Neural cell (in vitro differentiated cells): ENCODE results near the gene PRSS21.

Source experiments
- EP300 ChIP-seq: fragments of 450-650 bp; conservative IDR thresholded peaks from 2 replicates; pipeline ENCODE4 v1.6.1; 2014; ENCODE audit warnings: antibody characterized with exemption, mild to moderate bottlenecking, moderate library complexity; ENCODE audit not compliant: poor library complexity, severe bottlenecking
- EZH2 ChIP-seq: fragments of 200-600, 300-800 bp; shearing (Covaris generic), sonication (generic); IDR thresholded peaks from 2 replicates; pipeline ENCODE4 v1.6.1; 2014; ENCODE audit warnings: antibody characterized with exemption, low read length, borderline replicate concordance, mild to moderate bottlenecking; ENCODE audit not compliant: insufficient read depth, poor library complexity, severe bottlenecking
- TAF1 ChIP-seq: IDR thresholded peaks from 2 replicates; pipeline ENCODE4 v1.6.1; 2012; ENCODE audit warnings: low read depth
- TF ChIP-seq, protein P1 (sequence below): fragments of 450-650 bp; IDR thresholded peaks from 2 replicates; pipeline ENCODE4 v1.5.1; 2014; ENCODE audit warnings: antibody characterized with exemption, mild to moderate bottlenecking, moderate library complexity; ENCODE audit not compliant: poor library complexity, severe bottlenecking

DNA sequence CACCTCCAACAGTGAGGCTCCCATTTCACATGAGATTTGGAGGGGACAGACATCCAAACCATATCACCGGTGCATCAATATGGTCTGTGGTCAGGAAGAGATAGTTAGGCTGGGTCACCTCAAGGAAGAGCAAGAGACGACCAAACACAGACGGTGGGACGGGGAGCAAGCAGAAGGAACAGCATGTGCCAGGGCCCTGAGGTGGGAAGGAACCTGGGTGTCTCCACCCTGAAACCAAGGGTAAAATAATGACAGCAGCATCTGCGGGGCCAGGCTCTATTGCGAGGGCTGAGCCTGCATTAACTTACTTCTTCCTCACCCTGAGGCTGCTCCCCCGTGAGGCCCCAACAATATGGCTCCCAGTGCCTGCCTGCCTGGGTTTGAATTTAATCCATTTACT is 8.9 kb upstream of the PRSS21 start:
- TF ChIP-seq, protein P1, sequence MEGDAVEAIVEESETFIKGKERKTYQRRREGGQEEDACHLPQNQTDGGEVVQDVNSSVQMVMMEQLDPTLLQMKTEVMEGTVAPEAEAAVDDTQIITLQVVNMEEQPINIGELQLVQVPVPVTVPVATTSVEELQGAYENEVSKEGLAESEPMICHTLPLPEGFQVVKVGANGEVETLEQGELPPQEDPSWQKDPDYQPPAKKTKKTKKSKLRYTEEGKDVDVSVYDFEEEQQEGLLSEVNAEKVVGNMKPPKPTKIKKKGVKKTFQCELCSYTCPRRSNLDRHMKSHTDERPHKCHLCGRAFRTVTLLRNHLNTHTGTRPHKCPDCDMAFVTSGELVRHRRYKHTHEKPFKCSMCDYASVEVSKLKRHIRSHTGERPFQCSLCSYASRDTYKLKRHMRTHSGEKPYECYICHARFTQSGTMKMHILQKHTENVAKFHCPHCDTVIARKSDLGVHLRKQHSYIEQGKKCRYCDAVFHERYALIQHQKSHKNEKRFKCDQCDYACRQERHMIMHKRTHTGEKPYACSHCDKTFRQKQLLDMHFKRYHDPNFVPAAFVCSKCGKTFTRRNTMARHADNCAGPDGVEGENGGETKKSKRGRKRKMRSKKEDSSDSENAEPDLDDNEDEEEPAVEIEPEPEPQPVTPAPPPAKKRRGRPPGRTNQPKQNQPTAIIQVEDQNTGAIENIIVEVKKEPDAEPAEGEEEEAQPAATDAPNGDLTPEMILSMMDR, result no peak
- TF ChIP-seq EZH2, result no peak
- no peak for TF ChIP-seq TAF1
- TF ChIP-seq EP300, result no peak
